Measurements from ENCODE around the gene ZNF208.
"Not testable (repeated sequence)": the region's sequence is repeated elsewhere in the genome, so short reads cannot be mapped to it uniquely, and the experiment has no call there.

Gene ZNF208

DNA sequence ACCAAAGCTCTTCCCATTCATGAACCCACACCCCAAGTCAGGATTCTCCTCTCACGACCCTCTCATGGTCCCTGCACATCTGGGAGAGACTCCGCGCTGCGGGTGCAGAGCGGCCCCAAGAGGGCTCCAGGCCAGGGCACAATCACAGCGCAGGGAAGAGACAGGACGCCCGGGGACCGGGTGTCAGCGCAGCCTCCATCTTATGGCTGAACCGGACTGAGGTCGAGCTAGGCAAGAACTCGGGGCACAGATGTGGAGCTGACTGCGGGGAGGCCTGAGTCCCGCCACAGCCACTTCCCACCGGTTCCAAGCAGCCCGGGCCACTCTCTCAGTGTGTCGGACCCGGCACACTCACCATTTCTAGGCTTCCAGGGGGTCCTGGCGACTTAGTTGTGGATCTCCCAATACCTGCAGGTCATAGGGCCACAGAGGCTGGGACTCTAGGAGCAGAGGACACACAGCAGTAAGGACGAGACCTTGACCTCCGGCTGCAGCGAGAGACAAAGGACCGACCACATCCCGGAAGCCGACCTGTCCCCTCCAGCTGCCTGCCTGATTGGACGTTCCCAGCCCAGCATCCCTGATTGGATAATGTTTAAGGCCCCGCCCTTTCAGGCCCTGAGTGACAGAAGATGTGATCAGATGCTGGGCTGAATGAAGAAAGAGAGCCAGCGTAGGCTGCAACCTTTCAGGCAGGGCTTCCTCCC lies at the start of gene ZNF208:
Gene ZNF208 (minus strand): TSS at position 507 of the 707 bp plus-strand sequence. CDS start 149 bp downstream, at position 358.
- not testable (repeated sequence) for DNase-seq (ENCODE audit: low spot score)

DNA sequence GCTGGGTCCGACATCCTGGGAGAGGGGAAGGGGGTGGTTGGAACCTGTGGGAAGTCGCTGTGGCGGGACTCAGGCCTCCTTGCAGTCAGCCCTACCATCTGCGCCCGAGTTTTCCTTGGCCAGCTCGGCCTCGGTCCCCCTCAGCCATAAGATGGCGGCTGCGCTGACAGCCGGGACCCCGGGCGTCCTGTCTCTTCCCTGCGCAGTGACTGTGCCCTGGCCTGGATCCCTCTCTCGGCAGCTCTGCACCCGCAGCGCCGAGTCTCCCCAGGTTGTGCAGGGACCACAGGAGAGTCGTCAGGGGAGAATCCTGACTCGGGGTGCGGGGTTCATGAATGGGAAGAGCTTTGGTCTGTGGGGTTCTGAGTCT lies 41.9 kb upstream of the ZNF208 start:
- no peak for DNase-seq (ENCODE audit: low spot score)

DNA sequence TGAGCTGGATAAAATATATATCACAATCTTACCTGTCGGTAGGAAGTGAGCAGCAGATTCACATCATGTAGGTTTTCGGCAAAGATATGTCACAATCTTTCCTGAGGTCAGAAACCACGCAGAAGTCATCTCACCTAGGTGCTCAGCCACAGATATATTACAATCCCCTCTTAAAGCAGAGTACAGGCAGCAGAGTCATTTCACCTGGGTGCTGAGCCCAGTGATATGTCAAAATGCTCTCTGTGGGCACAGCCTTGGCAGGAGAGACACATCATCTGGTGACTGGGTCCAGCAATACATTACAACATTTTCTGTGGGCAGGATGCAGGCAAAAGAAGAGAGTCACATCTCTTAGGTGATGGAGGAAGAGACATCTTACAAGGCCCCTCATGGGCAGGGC lies 30.4 kb upstream of the ZNF208 start:
- not testable (repeated sequence) for DNase-seq (ENCODE audit: low spot score)

DNA sequence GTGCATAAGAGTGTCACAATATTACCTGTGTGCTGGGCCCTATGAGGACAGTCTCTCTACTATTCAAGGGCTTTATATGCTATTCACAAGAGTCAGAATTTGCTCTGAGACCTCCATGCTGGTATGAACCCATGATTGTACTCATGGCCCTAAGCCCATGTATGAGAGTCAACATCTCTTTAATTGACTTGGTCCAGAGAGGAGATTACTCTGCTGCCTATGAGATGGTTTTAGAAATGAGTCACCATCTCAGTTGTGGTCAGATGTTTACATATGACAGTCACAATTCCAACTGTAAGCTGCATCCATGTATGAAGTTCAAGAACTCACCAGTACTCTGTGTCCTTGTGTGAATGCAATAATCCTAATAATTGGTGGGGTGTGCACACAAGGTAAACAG lies 19.9 kb upstream of the ZNF208 start:
- DNase-seq (ENCODE audit: low spot score): no peak

DNA sequence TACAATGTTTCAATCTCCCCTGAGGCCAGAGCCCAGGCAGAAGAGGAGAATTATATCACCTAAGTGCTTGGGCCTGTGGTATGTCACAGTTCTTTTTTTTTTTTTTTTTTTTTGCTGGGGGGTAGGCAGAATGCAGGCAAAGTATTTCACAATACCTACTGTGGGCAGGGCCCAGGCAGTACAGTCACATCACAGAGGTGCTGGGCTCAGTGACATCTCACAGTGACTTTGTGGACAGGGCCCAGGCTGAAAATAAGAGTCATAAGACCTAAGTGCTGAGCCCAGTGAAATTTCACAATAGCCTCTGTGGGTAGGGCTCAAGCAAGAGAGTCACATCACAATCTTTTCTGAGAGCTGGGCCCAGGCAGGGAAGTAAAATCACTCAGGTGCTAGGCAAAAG lies 15.9 kb upstream of the ZNF208 start:
- no peak for DNase-seq (ENCODE audit: low spot score)

DNA sequence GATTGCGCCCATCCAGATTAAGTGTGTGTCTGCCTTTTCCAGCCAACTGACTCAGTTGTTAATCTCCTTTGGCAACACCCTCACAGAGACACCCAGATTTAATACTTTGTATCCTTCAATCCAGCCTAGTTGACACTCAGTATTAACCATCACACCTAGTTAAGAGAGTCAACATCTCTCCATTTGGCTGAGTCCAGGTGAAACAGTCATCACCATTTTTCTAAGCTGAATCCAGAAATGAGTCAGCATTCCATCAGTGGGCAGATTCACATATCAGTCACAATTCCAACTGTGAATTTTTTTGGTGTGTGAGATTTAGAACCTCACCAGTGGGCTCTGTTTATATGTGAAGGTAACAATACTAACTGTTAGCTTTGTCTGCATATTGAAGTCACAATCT lies 14.8 kb upstream of the ZNF208 start:
- not testable (repeated sequence) for DNase-seq (ENCODE audit: low spot score)

DNA sequence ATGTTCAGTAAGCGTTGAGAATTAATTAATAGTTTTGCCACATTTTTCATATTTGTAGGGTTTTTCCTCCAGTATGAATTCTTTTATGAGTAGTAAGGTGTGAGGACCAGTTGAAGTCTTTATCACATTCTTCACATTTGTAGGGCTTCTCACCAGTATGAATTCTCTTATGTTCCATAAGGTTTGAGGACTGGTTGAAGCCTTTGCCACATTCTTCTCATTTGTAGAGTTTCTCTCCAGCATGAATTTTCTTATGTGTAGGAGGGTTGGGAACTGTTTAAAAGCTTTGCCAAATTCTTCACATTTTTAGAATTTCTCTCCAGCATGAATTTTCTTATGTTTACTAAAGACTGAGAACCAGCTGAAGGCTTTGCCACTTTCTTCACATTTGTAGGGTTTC lies 40.3 kb downstream of the ZNF208 start:
- DNase-seq (ENCODE audit: low spot score): no peak

DNA sequence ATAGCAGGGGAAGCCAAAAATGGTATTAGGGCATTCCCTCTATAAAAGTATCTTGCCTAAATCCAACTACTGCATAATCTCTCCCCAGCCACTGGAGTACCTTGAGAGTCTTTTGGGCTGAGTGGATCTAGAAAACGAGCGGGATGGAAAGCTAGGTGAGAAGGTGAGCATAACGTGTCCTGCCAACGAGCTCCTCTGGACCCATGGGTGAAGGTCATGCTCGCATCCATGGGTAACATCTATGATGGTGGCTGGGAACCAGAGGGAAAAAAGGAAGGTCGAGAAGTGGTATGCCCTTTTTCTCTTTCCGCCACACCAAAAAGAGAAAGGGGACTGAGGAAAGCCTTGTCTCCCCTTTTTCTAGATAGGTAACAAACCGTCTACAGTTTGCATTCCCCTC lies 63.0 kb downstream of the ZNF208 start:
- DNase-seq (ENCODE audit: low spot score): no peak

DNA sequence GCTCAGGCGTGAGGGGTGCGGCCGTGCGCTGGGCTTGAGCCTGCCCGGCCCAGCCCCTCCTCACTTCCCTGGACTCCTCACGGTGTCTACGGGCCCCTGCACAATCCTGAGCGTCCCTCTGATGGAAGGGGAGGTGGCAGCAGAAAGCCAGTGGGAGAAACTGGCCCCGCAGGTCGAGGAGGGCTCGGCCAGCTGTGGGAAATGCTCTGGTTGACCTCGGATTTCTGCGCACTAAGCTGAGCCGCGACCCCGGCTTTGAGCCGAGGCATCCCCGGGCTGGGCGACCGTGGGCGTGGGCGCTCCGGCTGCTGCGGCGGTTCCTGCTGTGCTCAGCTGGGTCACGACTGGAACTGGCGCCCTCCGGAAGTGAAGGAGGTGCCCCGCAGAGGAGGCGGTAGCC lies 70.1 kb downstream of the ZNF208 start:
- no peak for DNase-seq (ENCODE audit: low spot score)

DNA sequence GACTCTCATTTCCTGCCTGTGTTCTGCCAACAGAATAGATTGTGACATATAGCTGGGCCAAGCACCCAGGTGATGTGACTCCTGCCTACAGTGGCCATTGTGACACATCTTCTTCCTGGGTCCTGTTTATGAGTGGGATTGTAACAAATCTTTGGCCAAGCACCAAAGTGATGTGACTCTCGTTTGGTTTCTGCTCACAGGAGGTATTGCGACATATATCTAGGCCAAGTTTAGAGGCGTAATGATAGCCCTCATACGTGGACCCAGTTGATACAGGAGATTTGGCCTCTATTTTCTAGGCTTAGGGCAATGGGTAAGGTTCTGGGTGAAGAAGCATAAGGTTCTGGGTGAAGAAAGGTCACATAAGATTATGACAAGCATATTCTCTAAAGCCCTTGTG lies 76.2 kb downstream of the ZNF208 start:
- DNase-seq (ENCODE audit: low spot score): no peak

DNA sequence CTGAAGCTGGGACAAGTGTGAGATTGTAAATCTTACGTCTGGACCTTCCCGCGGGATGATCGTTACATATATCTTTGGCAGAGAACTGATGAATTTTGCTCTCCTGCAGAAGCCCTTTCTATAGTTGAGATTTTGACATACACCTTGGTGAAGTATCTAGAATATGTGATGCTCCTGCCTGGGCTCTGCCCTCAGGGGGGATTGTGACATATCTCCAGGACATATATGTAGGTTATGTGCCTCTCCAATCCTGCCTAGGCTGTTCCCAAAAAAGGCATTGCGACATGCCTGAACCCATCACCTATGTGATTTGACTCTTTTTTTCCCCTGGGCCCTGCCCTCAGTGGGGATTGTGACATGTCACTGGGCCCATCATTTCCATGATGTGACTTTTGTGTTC lies 76.6 kb downstream of the ZNF208 start:
- DNase-seq (ENCODE audit: low spot score): no peak

DNA sequence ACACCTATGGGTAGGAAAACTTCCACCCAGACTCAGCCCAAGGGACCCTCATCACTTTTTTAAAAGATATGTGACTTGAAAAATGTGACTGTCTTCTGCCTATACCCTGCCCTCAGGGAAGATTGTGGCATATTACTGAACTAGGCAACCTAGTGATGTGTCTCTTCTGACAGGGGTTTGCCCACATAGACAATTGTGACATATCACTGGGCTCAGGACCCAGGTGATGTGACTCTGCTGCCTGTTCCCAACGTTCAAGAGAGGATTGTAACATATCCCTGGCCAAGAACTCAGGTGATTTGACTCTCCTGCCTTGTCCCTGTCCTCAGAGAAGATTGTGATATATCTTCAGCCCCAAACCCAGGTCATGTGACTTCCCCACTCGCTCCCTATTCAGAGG lies 88.5 kb downstream of the ZNF208 start:
- DNase-seq (ENCODE audit: low spot score): no peak

DNA sequence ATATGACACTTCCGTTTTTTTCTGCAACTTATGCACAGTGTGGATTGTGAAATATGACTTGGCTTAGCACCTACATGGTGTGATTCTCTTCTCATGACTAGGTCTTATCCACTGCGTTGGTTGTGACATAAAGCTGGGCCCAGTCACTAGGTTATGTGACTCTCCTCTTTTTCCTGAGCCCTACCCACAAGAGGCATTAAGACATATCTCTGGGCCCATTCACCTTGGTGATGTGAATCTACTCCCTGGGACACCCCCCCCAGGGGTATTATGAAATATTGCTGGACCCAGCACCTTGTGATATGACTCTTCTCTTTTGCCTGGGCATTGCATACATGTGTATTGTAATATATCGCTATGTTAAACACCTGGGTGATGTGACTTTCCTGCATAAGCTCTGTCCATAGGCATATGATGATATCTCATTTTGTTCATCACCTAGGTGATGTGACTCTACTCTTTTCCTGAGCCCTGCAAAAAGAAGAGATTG lies 89.0 kb downstream of the ZNF208 start:
- no peak for DNase-seq (ENCODE audit: low spot score)

DNA sequence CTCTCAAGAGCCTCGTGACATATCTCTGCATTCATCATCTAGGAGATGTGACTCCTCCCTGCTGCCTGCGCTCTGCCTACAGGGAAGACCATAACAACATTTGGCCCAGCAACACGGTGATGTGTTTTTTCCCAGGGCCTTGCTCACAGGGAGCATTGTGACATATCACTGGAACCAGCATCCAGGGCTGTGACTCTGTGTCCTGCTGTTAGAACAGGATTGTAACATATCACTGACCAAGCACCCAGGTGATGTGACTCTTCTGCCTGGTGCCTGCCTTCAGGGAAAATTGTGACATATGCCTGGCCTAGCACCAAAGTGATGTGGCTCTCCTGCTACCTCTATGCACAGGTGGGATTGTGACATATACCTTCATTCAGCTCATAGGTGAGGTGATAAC lies 95.3 kb downstream of the ZNF208 start:
- DNase-seq (ENCODE audit: low spot score): no peak

DNA sequence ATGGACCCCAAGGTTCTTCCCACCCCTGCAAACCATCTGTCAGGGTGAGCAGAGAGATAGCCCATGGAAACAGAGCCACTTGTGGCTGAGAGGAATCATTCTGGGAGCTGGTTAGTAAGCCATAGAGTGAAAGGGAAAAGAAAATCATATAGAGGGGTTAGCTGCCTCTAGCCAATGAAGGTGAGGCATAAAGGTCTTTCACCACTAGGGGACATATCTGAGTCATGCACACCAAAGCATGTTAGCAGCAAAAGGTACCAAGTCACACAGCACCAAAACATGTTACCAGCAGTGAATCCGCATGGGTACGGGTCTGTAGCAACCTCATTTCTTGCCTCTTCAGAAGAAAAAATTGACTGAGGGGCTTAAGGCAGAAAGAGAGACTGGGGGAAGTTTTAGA lies 98.1 kb downstream of the ZNF208 start:
- DNase-seq (ENCODE audit: low spot score): no peak

DNA sequence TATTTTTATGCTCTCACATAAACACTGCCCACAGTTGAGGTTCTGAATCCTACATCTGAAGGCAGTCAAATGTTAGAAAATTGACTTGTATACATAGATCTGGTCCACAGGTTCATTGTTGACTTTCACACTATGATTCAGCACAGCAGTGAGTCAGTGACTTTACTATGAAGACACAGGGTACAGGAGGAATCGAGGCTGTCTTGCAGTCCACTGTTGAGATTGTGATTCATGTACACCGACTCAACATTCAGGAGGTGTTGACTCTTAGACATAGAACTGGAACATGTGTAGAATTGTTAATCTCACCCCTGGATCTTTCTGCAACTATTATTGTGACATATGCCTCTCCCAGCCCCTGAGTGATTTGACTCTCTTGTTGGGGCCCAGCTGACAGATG lies 100.4 kb downstream of the ZNF208 start:
- no peak for DNase-seq (ENCODE audit: low spot score)

DNA sequence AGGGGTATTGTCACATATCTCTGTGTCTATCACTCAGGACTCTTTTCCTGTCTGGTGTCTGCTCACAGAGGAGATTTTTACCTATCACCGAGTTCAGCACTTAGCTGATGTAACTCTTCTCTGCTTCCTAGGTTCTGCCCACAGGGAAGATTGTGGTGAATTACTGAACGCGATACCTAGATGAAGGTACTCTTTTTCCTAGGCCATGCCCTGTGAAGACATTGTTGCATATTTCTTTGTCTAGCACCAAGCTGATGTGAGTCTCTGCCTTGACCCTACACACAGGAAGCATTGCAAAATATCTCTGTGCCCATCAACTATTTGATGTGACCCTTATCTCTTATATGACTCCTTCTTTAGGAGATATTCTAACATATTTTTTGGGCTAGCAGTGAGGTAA lies 102.7 kb downstream of the ZNF208 start:
- no peak for DNase-seq (ENCODE audit: low spot score)

DNA sequence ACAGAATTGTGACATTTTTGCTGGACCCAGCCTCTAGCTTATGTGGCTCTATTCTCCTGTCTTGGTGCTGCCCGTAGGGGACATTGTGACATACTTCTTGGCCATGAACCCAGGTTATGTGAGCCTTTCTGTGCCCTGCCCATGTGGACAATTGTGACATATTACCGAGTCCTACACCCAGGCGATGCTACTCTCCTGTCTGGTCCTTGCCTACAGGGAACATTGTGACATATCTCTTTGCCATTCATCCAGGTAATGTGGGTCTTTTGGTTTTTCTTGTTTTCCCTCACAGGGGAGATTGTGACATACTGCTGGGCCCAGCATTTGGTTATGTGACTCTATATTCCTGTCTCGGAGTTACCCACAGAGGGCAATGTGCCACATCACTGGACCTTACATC lies 103.2 kb downstream of the ZNF208 start:
- no peak for DNase-seq (ENCODE audit: low spot score)

DNA sequence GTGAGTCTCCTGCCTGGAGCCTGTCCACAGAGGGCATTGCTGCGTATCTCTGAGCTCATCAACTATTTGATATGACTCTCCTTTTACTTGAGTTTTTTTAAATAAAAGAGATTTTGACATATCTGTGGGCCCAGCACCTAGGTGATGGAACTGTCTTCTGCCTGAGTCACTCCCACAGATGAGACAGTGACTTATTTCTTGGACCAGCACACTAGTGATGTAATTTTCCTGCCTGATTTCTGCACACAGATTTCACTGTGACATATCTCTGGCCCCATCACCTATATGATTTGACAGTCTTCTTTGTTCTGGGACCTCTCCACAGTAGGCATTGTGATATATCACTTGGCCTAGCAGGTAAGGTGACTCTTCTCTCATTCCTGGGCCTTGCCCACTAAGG lies 108.2 kb downstream of the ZNF208 start:
- DNase-seq (ENCODE audit: low spot score): no peak

DNA sequence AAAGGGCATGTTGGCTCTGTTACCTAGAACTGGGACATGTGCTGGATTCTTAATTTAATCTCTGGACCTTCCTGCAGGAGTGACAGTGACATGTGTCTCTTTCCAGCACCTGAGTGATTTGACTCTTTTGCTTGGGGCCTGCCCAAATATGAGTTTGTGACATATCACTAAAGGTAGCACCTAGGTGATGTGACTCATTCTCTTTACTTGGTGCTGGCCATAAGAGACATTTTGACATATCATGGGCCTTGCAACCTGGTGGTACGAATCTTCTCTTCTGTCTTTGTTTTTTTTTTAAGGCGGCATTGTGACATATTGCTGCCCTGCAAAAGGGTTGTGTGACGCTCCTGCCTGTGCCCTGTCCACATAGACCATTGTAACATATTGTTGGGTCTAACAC lies 108.9 kb downstream of the ZNF208 start:
- DNase-seq (ENCODE audit: low spot score): no peak

DNA sequence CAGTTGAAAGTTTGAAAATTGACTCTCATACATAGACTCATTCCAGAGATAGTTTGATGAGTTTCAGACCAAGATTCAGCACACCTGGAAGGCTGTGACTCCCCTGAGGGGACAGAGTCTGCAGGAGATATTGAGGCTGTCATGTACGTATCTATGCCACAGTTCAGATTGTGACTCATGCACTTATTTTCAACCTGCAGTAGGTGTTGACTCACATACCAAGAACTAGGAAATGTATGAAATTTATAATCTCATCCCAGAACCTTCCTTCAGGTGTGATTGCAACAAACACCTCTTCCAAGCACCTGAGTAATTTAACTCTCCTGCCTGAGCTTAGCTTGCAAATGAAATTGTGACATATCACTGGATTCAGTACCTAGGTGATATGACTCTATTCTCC lies 110.3 kb downstream of the ZNF208 start:
- DNase-seq (ENCODE audit: low spot score): no peak

DNA sequence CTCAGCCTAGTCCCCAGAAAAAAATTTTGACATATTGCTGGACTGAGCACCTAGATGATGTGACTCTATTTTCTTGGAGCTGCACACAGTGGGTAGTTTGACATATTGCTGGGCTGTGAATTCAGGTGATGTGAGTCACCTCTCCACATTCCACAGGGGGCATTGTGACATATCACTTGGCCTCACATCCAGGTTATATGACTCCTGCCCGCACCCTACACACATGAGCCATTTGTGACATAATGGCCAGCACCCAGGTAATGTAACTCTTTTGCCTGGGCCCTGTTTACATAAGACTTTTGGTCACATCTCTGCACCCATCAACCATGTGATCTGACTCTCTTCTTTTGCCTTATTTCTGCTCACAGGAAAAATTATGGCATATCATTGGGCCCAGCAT lies 119.7 kb downstream of the ZNF208 start:
- DNase-seq (ENCODE audit: low spot score): no peak

DNA sequence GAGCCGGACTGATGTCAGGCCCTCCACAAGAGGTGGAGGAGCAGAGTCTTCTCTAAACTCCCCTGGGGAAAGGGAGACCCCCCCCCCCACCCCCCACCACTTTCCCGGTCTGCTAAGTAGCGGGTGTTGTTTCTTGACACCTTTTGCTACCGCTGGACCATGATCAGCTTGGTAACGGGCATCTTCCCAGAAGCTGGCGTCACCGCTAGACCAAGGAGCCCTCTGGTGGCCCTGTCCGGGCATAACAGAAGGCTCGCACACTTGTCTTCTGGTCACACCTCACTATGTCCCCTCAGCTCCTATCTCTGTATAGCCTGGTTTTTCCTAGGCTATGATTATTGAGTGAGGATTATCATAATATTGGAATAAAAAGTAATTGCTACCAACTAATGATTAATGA lies 120.7 kb downstream of the ZNF208 start:
- DNase-seq (ENCODE audit: low spot score): not testable (repeated sequence)

DNA sequence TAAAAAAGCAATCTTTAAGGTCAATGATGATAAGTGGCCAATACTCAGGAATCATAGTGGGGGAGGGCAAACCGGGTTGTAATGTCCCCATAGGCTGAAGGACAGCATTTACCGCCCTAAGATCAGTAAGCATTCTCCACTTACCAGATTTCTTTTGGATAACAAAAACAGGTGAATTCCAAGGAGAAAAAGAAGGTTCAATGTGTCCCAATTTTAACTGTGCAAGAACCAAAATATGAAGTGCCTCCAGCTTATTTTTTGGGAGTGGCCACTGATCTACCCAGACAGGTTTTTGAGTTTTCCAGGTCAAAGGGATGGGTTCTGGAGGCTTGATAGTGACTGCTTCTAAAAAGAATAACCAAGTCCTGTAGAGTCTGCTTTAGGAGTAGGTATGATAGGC lies 125.2 kb downstream of the ZNF208 start:
- DNase-seq (ENCODE audit: low spot score): not testable (repeated sequence)

Measured in ecto neural progenitor cell (in vitro differentiated cells).